Tibial nerve (tissue), 4 donors: ENCODE results near the gene GAST. TPM values are rescaled to one million over a fixed set of nuclear protein-coding genes. Genes with fewer than 3 reads are reported as not detected.
A peak's percentile ranks its signal among the peaks of the same experiment; 100 is the strongest.

Experiments used
- DNase-seq, 2 donors: peaks; one replicate each; pipeline ENCODE4 v3.0.0-alpha.2; 2019; ENCODE audit warnings: low spot score in 2 of 2
- H3K27ac ChIP-seq, 4 donors: fragments of 200-600 bp; sonication (generic) in 3 of 4; one replicate each; pipeline ENCODE4 v1.5.1; 2017 to 2019; ENCODE audit warnings: mild to moderate bottlenecking in 1 of 4
- H3K27me3 ChIP-seq, 2 donors: fragments of 200-600 bp; sonication (generic) in 1 of 2; one replicate each; pipeline versions ENCODE4 v1.5.1 to v1.6.0; 2017 to 2019
- H3K36me3 ChIP-seq, 3 donors: fragments of 200-600 bp; sonication (generic); one replicate each; pipeline ENCODE4 v1.5.1; 2018 to 2019
- H3K4me1 ChIP-seq, 4 donors: fragments of 200-600 bp; sonication (generic) in 3 of 4; one replicate each; pipeline ENCODE4 v1.5.1; 2017 to 2019
- H3K4me3 ChIP-seq, 4 donors: fragments of 200-600 bp; sonication (generic) in 3 of 4; one replicate each; pipeline ENCODE4 v1.5.1; 2017 to 2019; ENCODE audit warnings: mild to moderate bottlenecking in 1 of 4, moderate library complexity in 1 of 4
- H3K9me3 ChIP-seq, 4 donors: fragments of 200-600 bp; sonication (generic) in 3 of 4; one replicate each; pipeline ENCODE4 v1.5.1; 2017 to 2019
- EP300 ChIP-seq, 2 donors: sonication (generic); formaldehyde crosslinking; IDR thresholded peaks; one replicate each; pipeline ENCODE4 v1.6.1; 2017; ENCODE audit warnings: antibody characterized with exemption in 2 of 2, mild to moderate bottlenecking in 1 of 2
- POLR2A ChIP-seq, 2 donors: fragments of 450-650 bp; IDR thresholded peaks; one replicate each; pipeline ENCODE4 v1.6.1; 2017; ENCODE audit warnings: antibody characterized with exemption in 2 of 2, mild to moderate bottlenecking in 2 of 2, moderate library complexity in 2 of 2
- WGBS, 2 donors: methylation state at CpG; one replicate each; pipeline ENCODE4 v1.1.5; 2018; 5-methylcytosine and 5-hydroxymethylcytosine counted together
- total RNA-seq, 4 donors: library from RNA; depleted of rRNA; stranded (reverse); fragments of >200 nt; gene quantifications; one replicate each; pipeline ENCODE4 v1.1.0, GENCODE V29; 2016
- TF ChIP-seq, protein P1 (sequence below), 5 experiments: fragments of 200-600 bp in 3 of 5; fragments of 450-650 bp in 2 of 5; sonication (generic) in 3 of 5; IDR thresholded peaks; one replicate each; pipeline ENCODE4 v1.5.1; 2016 to 2019; ENCODE audit warnings: antibody characterized with exemption in 5 of 5, mild to moderate bottlenecking in 3 of 5, moderate library complexity in 2 of 5

Gene GAST
- total RNA-seq, 4 donors from 2014 or later = not detected

DNA sequence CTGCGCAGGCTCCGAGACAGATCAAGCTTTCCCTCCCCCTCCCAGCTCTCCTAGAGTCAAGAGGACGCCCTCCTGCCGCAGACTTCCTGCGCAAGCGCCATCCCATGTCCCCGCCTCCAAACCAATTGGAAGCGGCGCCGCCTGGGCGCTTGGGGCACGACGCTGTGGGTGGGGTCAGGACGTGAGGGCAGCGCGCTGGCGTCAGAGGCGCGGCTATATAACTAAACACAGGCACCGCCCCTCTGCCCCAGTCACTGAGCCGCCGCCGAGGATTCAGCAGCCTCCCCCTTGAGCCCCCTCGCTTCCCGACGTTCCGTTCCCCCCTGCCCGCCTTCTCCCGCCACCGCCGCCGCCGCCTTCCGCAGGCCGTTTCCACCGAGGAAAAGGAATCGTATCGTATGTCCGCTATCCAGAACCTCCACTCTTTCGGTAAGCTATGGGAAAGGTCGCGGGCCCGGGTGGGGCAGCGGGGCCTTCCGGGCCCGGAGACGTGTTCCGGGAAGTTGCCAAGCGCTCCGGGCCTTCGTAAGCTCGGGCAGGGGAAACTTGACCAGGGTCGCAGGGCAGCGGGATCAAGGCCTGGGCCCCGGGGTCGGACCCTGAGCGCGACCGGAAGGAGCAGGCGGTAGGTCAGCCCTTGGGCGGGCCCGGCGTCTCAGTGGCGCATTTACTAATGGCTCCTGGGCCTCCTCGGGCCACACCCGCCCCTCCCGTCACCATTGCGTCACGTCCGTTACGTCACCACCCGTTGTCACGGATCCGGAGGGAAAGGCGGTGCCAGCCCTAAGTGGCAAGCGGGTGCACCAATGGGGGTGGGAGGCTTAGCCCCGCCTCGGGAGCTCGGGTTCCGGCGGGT lies 23.3 kb upstream of the GAST start, which contains the start of gene EIF1:
EIF1 (plus strand) TSS at position 245 of the 856 bp plus-strand sequence; CDS start at position 399, 154 bp downstream.
- H3K4me1 ChIP-seq = peaks cover 0 to 38% (median 21%) of the 10 kb centered on the region in 4 donors
- H3K4me3 ChIP-seq = peak within 1 kb of the TSS; percentile 81 to 99 (median 94)
- TF ChIP-seq, protein P1, sequence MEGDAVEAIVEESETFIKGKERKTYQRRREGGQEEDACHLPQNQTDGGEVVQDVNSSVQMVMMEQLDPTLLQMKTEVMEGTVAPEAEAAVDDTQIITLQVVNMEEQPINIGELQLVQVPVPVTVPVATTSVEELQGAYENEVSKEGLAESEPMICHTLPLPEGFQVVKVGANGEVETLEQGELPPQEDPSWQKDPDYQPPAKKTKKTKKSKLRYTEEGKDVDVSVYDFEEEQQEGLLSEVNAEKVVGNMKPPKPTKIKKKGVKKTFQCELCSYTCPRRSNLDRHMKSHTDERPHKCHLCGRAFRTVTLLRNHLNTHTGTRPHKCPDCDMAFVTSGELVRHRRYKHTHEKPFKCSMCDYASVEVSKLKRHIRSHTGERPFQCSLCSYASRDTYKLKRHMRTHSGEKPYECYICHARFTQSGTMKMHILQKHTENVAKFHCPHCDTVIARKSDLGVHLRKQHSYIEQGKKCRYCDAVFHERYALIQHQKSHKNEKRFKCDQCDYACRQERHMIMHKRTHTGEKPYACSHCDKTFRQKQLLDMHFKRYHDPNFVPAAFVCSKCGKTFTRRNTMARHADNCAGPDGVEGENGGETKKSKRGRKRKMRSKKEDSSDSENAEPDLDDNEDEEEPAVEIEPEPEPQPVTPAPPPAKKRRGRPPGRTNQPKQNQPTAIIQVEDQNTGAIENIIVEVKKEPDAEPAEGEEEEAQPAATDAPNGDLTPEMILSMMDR (IDR thresholded peaks at IDR 0.05) = peak in 1 of 5 experiments; percentile 50
- TF ChIP-seq EP300 (IDR thresholded peaks at IDR 0.05) (peak; percentile 97 to 98), POLR2A (IDR thresholded peaks at IDR 0.05) (peak; percentile 99 to 100)
- H3K9me3 ChIP-seq = no peaks in the 10 kb centered on the region
- peaks cover 11 to 43% (median 36%) of the 10 kb centered on the region in 3 donors for H3K36me3 ChIP-seq
- no peaks in the 10 kb centered on the region for H3K27me3 ChIP-seq
- peak within 1 kb of the TSS; percentile 100 for H3K27ac ChIP-seq
- WGBS, 2 donors = 0 to 1% methylated on average over 33 to 52 of the region's 81 CpGs
- peak; percentile 100 for DNase-seq

DNA sequence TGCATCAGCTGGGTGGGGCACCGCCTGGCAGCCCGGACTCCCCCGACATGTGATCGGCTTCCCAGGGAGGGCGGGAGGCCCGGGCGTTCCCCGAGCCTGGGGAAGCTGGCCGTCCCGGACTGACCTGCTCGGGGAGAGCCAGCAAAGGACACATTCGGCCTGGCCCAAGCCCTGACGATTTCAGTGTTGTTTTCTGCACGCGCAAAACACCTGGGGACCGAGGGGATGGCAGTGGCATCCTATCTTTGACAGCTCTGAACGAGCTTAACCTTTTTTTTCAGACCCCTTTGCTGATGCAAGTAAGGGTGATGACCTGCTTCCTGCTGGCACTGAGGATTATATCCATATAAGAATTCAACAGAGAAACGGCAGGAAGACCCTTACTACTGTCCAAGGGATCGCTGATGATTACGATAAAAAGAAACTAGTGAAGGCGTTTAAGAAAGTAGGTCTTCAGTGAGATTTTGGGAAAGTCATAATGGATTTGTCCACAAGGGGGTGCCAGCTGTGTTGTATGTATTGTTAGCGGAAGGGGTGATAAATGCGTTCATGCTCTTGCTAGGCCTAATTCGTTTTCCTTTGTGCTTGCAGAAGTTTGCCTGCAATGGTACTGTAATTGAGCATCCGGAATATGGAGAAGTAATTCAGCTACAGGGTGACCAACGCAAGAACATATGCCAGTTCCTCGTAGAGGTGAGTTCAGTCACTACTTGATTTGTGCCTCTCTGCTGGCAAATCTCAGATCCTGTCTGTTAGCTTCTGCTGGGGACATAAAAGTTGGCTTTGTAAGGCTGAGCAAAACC lies 22.4 kb upstream of the GAST start:
- Histone ChIP-seq H3K27ac (peak overlapping the region; percentile 100), H3K27me3 (no peaks in the 10 kb centered on the region), H3K36me3 (peaks cover 11 to 52% (median 44%) of the 10 kb centered on the region in 3 donors), H3K4me1 (peaks cover 0 to 38% (median 21%) of the 10 kb centered on the region in 4 donors), H3K4me3 (peak overlapping the region; percentile 61 to 99 (median 88)), H3K9me3 (no peaks in the 10 kb centered on the region)
- DNase-seq = peak in 1 of 2 donors; percentile 74
- 1 to 2% methylated on average over 18 to 27 of the region's 27 CpGs for WGBS, 2 donors
- TF ChIP-seq POLR2A (IDR thresholded peaks at IDR 0.05) (no peak), EP300 (IDR thresholded peaks at IDR 0.05) (no peak)
- TF ChIP-seq, protein P1 (IDR thresholded peaks at IDR 0.05) = peak; percentile 18 to 71 (median 64)

DNA sequence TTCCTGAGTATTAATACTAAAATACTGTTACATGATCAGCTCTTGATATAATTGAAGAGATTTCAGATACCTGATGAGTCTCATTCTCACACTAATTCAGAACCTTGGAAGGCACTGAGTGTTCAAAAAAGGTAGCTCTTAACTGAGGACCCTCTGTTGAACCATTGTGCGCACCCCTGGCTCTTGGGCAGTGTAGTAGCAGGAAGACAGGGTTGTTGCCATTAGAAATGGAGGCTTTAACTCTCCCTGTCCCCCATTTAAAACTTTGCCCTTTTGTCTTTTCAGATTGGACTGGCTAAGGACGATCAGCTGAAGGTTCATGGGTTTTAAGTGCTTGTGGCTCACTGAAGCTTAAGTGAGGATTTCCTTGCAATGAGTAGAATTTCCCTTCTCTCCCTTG lies 21.6 kb upstream of the GAST start:
- Histone ChIP-seq H3K4me1 (peaks cover 0 to 43% (median 21%) of the 10 kb centered on the region in 4 donors), H3K36me3 (peaks cover 11 to 60% (median 44%) of the 10 kb centered on the region in 3 donors), H3K9me3 (no peaks in the 10 kb centered on the region), H3K27ac (peak overlapping the region; percentile 100), H3K27me3 (no peaks in the 10 kb centered on the region), H3K4me3 (peak overlapping the region in 3 of 4 donors; percentile 61 to 95 (median 81))
- DNase-seq = no peak
- TF ChIP-seq EP300 (IDR thresholded peaks at IDR 0.05) = no peak
- TF ChIP-seq, protein P1 (IDR thresholded peaks at IDR 0.05) = no peak
- no peak for TF ChIP-seq POLR2A (IDR thresholded peaks at IDR 0.05)
- WGBS, 2 donors = 66 to 70% methylated on average over 2 of the region's 2 CpGs

DNA sequence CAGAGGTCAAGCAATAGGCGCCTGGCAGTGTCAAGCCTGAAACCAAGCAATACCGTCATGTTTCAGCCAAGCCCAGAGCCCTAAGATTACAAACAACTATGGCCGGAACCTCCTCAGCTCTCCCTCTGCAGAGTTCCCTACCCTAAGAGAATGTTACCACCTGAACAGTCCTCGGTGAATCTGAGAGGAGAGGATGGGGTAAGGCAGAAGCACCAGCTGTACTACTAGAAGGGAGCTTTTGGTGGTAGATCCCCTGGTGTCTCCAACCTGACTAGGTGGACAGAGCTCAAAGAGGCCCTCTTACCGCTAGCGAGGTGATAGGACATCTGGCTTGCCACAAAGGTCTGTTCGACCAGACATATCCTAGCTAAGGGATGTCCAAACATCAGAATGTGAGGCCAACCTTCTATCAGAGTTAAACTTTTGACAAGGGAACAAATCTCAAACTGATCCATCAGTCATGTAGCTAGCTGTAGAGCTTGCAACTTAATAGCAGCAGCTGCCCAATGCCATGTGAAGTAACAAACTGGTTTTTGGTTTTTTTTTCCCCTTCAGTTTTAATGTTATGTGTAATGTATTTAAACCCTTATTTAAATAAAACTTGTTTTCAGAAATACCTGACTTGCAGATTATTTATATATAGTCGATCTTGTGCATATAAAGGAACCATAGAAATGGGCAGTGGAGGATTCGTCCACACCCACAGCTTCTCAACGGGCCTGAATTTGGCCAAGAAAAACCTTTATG lies 20.9 kb upstream of the GAST start:
- TF ChIP-seq EP300 (IDR thresholded peaks at IDR 0.05) = no peak
- TF ChIP-seq, protein P1 (IDR thresholded peaks at IDR 0.05) = no peak
- no peak for TF ChIP-seq POLR2A (IDR thresholded peaks at IDR 0.05)
- H3K27me3 ChIP-seq = no peaks in the 10 kb centered on the region
- peak overlapping the region in 2 of 4 donors; percentile 61 to 81 for H3K4me3 ChIP-seq
- peak overlapping the region in 2 of 4 donors; percentile 41 to 100 for H3K27ac ChIP-seq
- H3K9me3 ChIP-seq = no peaks in the 10 kb centered on the region
- H3K4me1 ChIP-seq = peaks cover 0 to 50% (median 25%) of the 10 kb centered on the region in 4 donors
- H3K36me3 ChIP-seq = peaks cover 11 to 61% (median 44%) of the 10 kb centered on the region in 3 donors
- no peak for DNase-seq
- 67 to 71% methylated on average over 10 of the region's 10 CpGs for WGBS, 2 donors
